ENCODE data around the gene TNS3. TPM values are rescaled to one million over a fixed set of nuclear protein-coding genes. Genes with fewer than 3 reads are reported as not detected.

Gene TNS3
- polyA plus RNA-seq, 3 donors = 5.2 to 30.3 (median 7.9) TPM

DNA sequence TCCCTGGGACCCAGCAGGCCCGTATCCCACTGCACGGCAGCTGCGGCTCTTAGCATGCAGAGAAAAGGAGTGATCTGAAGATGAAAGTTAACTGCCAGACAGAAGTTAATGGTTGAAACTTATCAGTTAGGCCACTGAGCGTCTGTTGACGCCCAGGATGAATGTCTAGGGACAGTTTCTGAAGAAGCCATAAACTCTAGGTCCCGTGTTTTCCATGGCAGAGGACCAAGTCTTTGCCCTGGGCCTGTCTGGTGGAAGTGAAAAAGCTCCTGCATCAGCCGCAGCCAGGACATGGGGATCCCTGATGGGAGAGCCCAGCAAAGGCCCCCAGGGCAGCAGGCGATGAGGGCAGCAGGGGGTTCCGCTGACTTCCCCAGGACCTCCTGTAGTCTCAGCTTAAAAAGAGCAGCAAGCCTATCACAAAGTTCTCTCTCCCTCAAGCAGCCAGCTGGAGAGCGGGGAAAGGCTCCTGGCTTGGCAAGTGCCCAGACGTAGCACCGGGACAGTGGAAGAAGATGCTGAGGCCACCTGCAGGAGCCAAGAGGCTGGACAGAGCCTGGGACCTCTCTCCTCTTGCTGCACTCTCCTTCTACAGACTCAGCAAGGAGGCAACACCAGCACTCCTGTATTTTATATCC lies 79.6 kb downstream of the TNS3 start:
- no peaks in the 10 kb centered on the region for H3K27me3 ChIP-seq (ENCODE audit: control insufficient read depth in 2 of 2, insufficient read depth in 2 of 2, low read length in 2 of 2)
- peaks cover 42 to 62% of the 10 kb centered on the region in 2 donors for H3K36me3 Mint-ChIP-seq
- no peaks in the 10 kb centered on the region for H3K9me3 ChIP-seq (replicated peaks in 1 of 2; ENCODE audit: control insufficient read depth in 1 of 2, insufficient read depth in 1 of 2, low read length in 2 of 2)
- H3K4me1 ChIP-seq (ENCODE audit: control insufficient read depth in 1 of 2, insufficient read depth in 2 of 2, low read length in 2 of 2) = peaks cover 47 to 63% of the 10 kb centered on the region in 2 donors
- H3K36me3 ChIP-seq (replicated peaks in 1 of 2; ENCODE audit: control insufficient read depth in 1 of 2, insufficient read depth in 2 of 2, low read length in 2 of 2) = peaks cover 14 to 64% of the 10 kb centered on the region in 2 donors
- H3K27ac ChIP-seq (ENCODE audit: low read depth in 1 of 2, low read length in 2 of 2) = peak overlapping the region in 1 of 2 donors; percentile 78
- H3K4me2 ChIP-seq (replicated peaks; ENCODE audit: extremely low read depth, low read length, poor library complexity, severe bottlenecking) = no peak overlapping the region
- intact Hi-C loops (cut with micrococcal nuclease) = loop anchor here in 1 of 2 donors (5.0 kb wide), 1 partner anchor 50 kb away; no protein-coding TSS in a partner anchor
- H3K27ac Mint-ChIP-seq = peak overlapping the region in 5 of 7 donors; percentile 25 to 83 (median 62)
- no peaks in the 10 kb centered on the region for H3K9me3 Mint-ChIP-seq
- TF ChIP-seq, protein P1, sequence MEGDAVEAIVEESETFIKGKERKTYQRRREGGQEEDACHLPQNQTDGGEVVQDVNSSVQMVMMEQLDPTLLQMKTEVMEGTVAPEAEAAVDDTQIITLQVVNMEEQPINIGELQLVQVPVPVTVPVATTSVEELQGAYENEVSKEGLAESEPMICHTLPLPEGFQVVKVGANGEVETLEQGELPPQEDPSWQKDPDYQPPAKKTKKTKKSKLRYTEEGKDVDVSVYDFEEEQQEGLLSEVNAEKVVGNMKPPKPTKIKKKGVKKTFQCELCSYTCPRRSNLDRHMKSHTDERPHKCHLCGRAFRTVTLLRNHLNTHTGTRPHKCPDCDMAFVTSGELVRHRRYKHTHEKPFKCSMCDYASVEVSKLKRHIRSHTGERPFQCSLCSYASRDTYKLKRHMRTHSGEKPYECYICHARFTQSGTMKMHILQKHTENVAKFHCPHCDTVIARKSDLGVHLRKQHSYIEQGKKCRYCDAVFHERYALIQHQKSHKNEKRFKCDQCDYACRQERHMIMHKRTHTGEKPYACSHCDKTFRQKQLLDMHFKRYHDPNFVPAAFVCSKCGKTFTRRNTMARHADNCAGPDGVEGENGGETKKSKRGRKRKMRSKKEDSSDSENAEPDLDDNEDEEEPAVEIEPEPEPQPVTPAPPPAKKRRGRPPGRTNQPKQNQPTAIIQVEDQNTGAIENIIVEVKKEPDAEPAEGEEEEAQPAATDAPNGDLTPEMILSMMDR (IDR thresholded peaks at IDR 0.05) = no peak
- no peak overlapping the region for H3K4me3 Mint-ChIP-seq
- H3K4me3 ChIP-seq (replicated peaks in 1 of 3; ENCODE audit: low read depth in 2 of 3, low read length in 3 of 3) = no peak overlapping the region
- H3K4me1 Mint-ChIP-seq = peaks cover 75% of the 10 kb centered on the region
- no peak for DNase-seq
- no peak overlapping the region for H3K9ac ChIP-seq (ENCODE audit: insufficient read depth, low read length, poor library complexity, severe bottlenecking)
- WGBS (ENCODE audit: insufficient coverage) = 67% methylated on average over 11 of the region's 12 CpGs
- peaks cover 0 to 2% (median 0%) of the 10 kb centered on the region in 3 donors for H3K27me3 Mint-ChIP-seq (ENCODE audit: low read depth in 3 of 3)
- peaks cover 94% of the 10 kb centered on the region for H3K79me2 ChIP-seq (ENCODE audit: insufficient read depth, low read length)
- H4K20me1 ChIP-seq (ENCODE audit: insufficient read depth, low read length) = peaks cover 91% of the 10 kb centered on the region
- no peak overlapping the region for H2AFZ ChIP-seq (ENCODE audit: insufficient read depth, low read depth, low read length, poor library complexity, severe bottlenecking)

DNA sequence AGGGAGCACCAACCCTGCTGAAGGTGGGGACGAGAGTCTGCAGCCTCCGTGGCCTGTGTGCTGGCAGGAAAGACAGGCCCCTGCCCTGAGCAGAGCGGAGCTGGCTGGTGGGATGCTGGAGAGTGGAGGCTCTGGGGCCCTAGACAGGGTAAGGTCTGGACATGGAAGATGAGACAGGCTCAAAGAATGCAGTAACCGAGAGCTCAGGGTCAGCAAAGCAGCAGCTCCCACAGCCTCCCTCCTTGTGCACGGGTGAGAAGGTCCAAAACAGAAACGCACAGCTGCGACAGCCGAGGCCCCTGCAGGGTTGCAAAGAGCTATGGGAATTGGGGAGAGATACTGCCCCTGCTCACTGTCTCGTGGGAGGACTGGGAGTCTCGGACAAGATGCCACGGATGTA lies 80.5 kb downstream of the TNS3 start:
- Mint-ChIP-seq H3K36me3 (peaks cover 34 to 55% of the 10 kb centered on the region in 2 donors), H3K9me3 (no peaks in the 10 kb centered on the region), H3K27me3 (ENCODE audit: low read depth in 3 of 3) (peaks cover 0 to 5% (median 0%) of the 10 kb centered on the region in 3 donors), H3K4me3 (no peak overlapping the region), H3K4me1 (peaks cover 84% of the 10 kb centered on the region), H3K27ac (peak overlapping the region in 2 of 7 donors; percentile 43 to 83)
- peaks cover 7 to 55% of the 10 kb centered on the region in 2 donors for H3K36me3 ChIP-seq (replicated peaks in 1 of 2; ENCODE audit: control insufficient read depth in 1 of 2, insufficient read depth in 2 of 2, low read length in 2 of 2)
- H3K79me2 ChIP-seq (ENCODE audit: insufficient read depth, low read length) = peaks cover 90% of the 10 kb centered on the region
- no peak overlapping the region for H3K4me2 ChIP-seq (replicated peaks; ENCODE audit: extremely low read depth, low read length, poor library complexity, severe bottlenecking)
- H3K9ac ChIP-seq (ENCODE audit: insufficient read depth, low read length, poor library complexity, severe bottlenecking) = no peak overlapping the region
- intact Hi-C loops (cut with micrococcal nuclease) = loop anchor here in 1 of 2 donors (5.0 kb wide), 1 partner anchor 49 kb away; no protein-coding TSS in a partner anchor
- peak overlapping the region in 1 of 2 donors; percentile 34 for H3K27ac ChIP-seq (ENCODE audit: low read depth in 1 of 2, low read length in 2 of 2)
- whole genome bisulfite sequencing (ENCODE audit: insufficient coverage) = 94% methylated on average over 11 of the region's 11 CpGs
- no peaks in the 10 kb centered on the region for H3K27me3 ChIP-seq (ENCODE audit: control insufficient read depth in 2 of 2, insufficient read depth in 2 of 2, low read length in 2 of 2)
- H3K4me1 ChIP-seq (ENCODE audit: control insufficient read depth in 1 of 2, insufficient read depth in 2 of 2, low read length in 2 of 2) = peaks cover 56 to 72% of the 10 kb centered on the region in 2 donors
- H2AFZ ChIP-seq (ENCODE audit: insufficient read depth, low read depth, low read length, poor library complexity, severe bottlenecking) = no peak overlapping the region
- H3K4me3 ChIP-seq (replicated peaks in 1 of 3; ENCODE audit: low read depth in 2 of 3, low read length in 3 of 3) = no peak overlapping the region
- H4K20me1 ChIP-seq (ENCODE audit: insufficient read depth, low read length) = peaks cover 90% of the 10 kb centered on the region
- TF ChIP-seq, protein P1 (IDR thresholded peaks at IDR 0.05) = no peak
- no peaks in the 10 kb centered on the region for H3K9me3 ChIP-seq (replicated peaks in 1 of 2; ENCODE audit: control insufficient read depth in 1 of 2, insufficient read depth in 1 of 2, low read length in 2 of 2)
- no peak for DNase-seq

Data from CD14-positive monocyte (primary cell).